Activated naive CD8-positive, alpha-beta T cell treated with anti-CD3 and anti-CD28 coated beads, Interleukin-2, amount 10 ng/mL, durations not matched to agents 7 days and 5 days (primary cell): ENCODE results near the gene MTUS2. TPM values are rescaled to one million over a fixed set of nuclear protein-coding genes. Genes with fewer than 3 reads are reported as not detected.

ENCODE experiments used
- ATAC-seq: fragments of 150-1000 bp; cut with Tn5 transposase; one replicate; pipeline ENCODE4 v1.10.0; 2021; ENCODE audit warnings: low read depth, moderate library complexity
- POLR2A ChIA-PET: fragments of 350-600 bp; sonication (Branson Sonifier 250); formaldehyde crosslinking; loops from one replicate; lab custom pipeline; 2021; ENCODE audit warnings: antibody characterized with exemption; lab: Charles Lee
- DNase-seq: peaks from one replicate; pipeline ENCODE4 v3.0.0; 2021
- H3K27ac Mint-ChIP-seq: one replicate; pipeline ENCODE4 v1.8.0; 2022; ENCODE audit warnings: mild to moderate bottlenecking, mixed read lengths
- H3K27me3 Mint-ChIP-seq: one replicate; pipeline ENCODE4 v1.8.0; 2022; ENCODE audit warnings: mild to moderate bottlenecking, moderate library complexity, mixed read lengths
- H3K36me3 Mint-ChIP-seq: one replicate; pipeline ENCODE4 v1.8.0; 2021; ENCODE audit warnings: mild to moderate bottlenecking, mixed read lengths
- H3K4me1 Mint-ChIP-seq: one replicate; pipeline ENCODE4 v1.8.0; 2021; ENCODE audit warnings: mixed read lengths
- H3K4me3 Mint-ChIP-seq: one replicate; pipeline ENCODE4 v1.8.0; 2022; ENCODE audit warnings: mild to moderate bottlenecking, moderate library complexity, mixed read lengths
- H3K9me3 Mint-ChIP-seq: one replicate; pipeline ENCODE4 v1.8.0; 2021; ENCODE audit warnings: mixed read lengths
- total RNA-seq, 2 experiments: library from RNA; stranded (reverse); gene quantifications; one replicate each; pipeline ENCODE4 v1.2.3, GENCODE V29; 2021

Gene MTUS2
- not detected for total RNA-seq

DNA sequence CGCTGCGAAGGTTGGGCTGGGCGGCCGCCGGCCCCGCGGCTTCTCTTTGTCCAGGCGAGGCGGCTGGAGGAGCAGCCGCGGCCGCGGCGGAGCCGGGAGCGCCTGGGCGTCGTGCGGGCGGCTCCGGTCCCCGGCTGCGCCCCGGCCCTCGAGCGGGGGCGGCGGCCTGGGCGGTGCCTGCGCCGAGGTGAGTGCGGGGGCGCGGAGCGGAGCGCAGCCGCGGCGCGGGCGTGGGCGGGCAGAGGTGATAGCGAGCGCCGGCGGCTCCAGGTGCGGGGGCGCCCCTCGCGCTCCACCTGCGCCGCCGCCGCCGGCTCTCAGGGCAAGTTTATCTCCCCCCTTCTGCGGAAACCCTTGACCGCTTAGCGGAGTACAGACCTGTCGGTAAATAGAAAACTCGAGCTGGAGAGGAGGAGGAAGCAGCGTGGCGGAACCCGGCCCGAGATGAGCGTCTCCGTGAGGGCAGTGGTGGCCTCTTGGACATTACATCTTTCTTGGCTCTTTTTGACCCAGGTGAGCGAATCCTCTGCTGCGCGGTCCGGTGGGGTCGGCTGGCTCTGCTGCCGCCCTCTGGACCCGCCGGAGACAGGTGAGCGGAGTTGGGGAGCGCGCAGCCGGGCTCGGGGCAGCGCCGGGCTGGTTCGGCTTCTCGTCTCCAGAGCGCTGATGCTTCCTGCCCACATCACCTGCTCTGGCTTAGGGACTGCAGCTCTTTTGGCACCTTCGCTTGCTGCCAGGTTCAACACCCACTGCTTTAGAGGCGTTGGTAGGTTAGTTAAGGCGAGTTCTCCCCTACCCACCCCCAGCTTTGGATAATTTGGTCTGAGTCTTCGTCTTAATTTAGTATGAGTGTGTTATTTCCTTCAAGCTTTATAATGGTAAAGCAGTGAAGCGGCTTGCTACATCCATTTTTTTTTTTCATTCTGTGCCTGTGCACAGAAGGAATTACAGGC lies at the start of gene MTUS2:
TSS of gene MTUS2 (plus strand) at position 241 of the 953 bp plus-strand sequence.
- H3K9me3 Mint-ChIP-seq, result peaks cover 8% of the 10 kb centered on the region
- peak within 1 kb of the TSS; percentile 57 for H3K4me3 Mint-ChIP-seq
- H3K4me1 Mint-ChIP-seq, result peaks cover 1% of the 10 kb centered on the region
- H3K36me3 Mint-ChIP-seq, result no peaks in the 10 kb centered on the region
- ATAC-seq (peak; percentile 53), DNase-seq (peak; percentile 36)
- H3K27me3 Mint-ChIP-seq, result peaks cover 65% of the 10 kb centered on the region
- no peak within 1 kb of the TSS for H3K27ac Mint-ChIP-seq
- POLR2A ChIA-PET, result no interaction called here

DNA sequence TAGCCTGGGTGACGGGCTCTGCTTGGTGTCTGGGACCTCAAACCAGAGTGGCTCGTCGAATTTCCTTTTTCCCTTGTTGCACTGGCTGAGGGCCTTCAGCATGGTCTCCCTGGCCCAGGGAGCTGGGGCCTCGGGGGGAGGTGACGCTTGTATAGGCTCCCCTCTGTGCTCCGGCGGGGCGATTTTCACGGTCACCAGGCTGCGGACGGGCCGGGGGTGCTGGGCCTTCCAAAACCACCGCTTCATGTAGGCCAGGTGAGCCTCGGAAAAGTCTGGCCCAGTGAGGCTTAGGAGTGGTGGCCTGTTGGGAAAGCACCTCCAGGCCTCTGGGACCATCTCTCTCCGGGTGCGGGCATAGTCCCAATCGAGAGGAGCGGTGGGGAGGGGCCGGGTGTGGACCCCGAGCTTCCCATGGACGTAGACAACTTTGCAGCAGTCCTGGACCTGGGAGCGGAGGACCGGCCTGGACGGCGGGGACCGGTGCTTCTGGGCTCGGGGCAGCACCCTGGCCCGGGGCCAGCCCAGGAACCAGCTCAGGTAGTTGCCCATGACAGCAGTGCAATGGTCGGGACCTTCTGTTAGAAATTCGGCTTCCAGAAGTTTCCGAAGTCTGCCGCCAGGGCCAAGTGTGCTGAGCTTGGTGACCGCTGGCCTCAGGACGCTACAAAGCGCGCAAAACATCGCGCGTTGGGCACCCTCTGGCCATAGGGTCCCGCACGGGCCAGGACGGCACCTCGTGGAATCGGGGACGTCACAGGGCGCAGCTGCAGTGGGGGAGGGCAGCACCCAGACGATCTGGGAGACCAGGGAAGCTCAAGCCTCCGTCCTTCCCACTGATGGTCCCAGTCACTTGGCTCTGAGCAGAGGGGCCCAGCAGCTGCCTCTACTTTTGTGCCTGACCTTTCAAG lies 41.6 kb upstream of the MTUS2 start:
- POLR2A ChIA-PET, result no interaction called here
- ATAC-seq (no peak), DNase-seq (no peak)
- H3K4me3 Mint-ChIP-seq, result no peak overlapping the region
- H3K4me1 Mint-ChIP-seq, result no peaks in the 10 kb centered on the region
- H3K9me3 Mint-ChIP-seq, result peaks cover 5% of the 10 kb centered on the region
- peaks cover 27% of the 10 kb centered on the region for H3K27me3 Mint-ChIP-seq
- H3K36me3 Mint-ChIP-seq, result no peaks in the 10 kb centered on the region
- H3K27ac Mint-ChIP-seq, result no peak overlapping the region

DNA sequence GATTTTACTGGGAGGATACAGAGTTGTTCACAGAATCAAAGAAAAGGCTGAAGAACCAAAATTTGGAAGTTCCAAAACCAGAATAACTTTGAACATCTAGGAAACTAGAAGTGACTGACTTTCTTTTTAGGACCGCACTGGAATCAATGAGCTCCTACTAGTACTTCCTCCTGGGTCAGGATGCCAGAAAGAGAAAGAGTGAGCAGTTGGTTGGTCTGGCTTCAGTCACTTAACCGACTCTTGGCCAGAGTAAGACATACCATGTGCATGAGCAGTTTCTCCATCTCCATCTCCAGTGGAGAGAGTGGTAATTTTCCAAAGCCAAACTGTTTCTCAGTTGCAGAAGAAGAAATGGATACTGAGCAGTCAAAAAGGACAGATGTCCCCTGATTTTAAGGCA lies 27.1 kb upstream of the MTUS2 start:
- DNase-seq, result no peak
- Mint-ChIP-seq H3K4me1 (peaks cover 2% of the 10 kb centered on the region), H3K4me3 (no peak overlapping the region), H3K9me3 (no peaks in the 10 kb centered on the region), H3K27ac (no peak overlapping the region), H3K27me3 (peaks cover 37% of the 10 kb centered on the region), H3K36me3 (no peaks in the 10 kb centered on the region)
- no peak for ATAC-seq
- POLR2A ChIA-PET, result no interaction called here

DNA sequence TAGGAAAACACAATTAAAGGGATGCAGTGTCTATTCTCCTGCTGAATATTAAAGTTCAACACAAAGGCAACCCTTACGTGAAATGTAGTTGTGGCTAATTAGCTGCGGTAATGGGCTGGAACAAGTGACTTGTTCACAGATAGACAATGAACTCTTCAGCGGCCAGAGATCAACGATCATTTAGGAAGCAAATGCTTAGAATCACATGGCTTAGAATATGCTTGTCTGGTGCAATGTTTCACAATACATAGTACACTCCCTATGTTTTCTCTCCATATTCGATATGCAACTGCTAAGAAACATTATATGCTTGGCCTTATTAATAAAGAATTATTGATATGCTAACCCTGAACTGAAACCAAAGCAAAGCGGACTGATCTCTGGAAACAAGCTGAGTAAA lies 25.7 kb upstream of the MTUS2 start:
- POLR2A ChIA-PET, result no interaction called here
- Mint-ChIP-seq H3K36me3 (no peaks in the 10 kb centered on the region), H3K27ac (no peak overlapping the region), H3K27me3 (peaks cover 33% of the 10 kb centered on the region), H3K9me3 (no peaks in the 10 kb centered on the region), H3K4me3 (no peak overlapping the region), H3K4me1 (peaks cover 2% of the 10 kb centered on the region)
- DNase-seq (no peak), ATAC-seq (no peak)

DNA sequence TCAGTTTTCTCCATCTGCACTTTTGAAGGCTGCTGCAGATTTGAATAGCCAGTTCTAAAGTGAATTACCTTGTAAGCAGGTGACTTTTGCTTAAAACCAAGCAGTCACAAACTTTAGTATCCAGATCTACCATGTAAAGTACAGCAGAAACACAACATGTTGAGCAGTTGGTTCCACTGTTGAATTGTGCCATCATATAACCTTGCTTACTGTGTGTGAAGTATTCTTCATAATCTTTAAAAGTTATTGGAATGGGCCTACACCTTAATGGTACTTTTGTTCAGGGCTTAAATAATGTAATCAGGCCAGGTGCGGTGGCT lies 23.2 kb upstream of the MTUS2 start:
- ATAC-seq, result no peak
- DNase-seq, result no peak
- no peak overlapping the region for H3K4me3 Mint-ChIP-seq
- peaks cover 2% of the 10 kb centered on the region for H3K4me1 Mint-ChIP-seq
- no peaks in the 10 kb centered on the region for H3K9me3 Mint-ChIP-seq
- H3K36me3 Mint-ChIP-seq, result no peaks in the 10 kb centered on the region
- H3K27me3 Mint-ChIP-seq, result peaks cover 35% of the 10 kb centered on the region
- H3K27ac Mint-ChIP-seq, result no peak overlapping the region
- POLR2A ChIA-PET, result no interaction called here

DNA sequence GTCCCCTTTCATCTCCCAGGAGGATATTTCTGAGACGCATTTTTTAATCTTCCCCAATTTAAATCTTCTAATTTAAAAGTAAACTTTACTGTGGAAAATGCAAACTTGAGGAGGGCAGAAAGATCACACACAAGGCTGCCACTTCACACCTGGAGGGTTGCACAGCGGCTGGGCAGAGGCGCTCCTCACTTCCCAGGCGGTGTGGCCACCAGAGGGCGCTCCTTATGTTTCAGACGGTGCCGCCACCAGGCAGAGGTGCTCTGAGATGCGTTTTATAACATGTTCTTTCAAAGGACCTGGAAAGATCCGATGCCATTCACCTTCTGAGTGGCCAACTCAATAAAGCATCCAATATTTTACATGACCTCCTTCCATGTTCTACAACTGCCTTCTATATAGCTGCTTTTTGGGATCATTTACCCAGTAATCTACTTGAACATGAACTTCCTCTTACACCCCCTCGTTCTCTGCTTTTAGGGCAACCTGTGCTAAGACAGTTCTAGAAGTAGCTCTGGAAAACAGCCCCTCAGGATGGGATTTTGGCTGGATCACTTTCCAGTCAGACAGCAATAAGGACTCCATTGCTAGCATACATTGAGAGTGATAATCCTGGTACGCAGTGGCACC lies 14.8 kb upstream of the MTUS2 start:
- no peaks in the 10 kb centered on the region for H3K4me1 Mint-ChIP-seq
- DNase-seq (peak; percentile 40), ATAC-seq (no peak)
- H3K4me3 Mint-ChIP-seq, result no peak overlapping the region
- H3K9me3 Mint-ChIP-seq, result peaks cover 9% of the 10 kb centered on the region
- H3K36me3 Mint-ChIP-seq, result no peaks in the 10 kb centered on the region
- peaks cover 12% of the 10 kb centered on the region for H3K27me3 Mint-ChIP-seq
- POLR2A ChIA-PET, result no interaction called here
- no peak overlapping the region for H3K27ac Mint-ChIP-seq

DNA sequence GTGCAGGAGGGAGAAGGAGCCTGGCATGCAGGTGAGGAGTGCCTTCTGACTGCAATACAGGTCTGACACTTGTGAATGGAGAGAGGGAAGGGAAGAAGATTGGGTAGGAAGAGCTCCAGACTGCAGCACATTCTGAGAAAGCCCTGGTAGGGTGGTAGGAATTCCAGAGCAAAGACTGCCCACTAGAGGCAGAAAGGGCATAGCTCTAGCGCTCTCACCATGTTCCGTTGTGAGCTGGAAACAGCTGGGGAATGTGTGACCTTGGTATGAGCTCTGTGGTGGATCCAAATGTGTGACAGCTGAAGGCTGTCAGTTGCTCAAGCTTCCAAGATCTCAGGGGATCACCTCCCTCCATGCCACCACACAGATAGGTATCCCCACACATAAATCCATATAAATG lies 2.9 kb upstream of the MTUS2 start:
- POLR2A ChIA-PET, result no interaction called here
- ATAC-seq (no peak), DNase-seq (no peak)
- peaks cover 1% of the 10 kb centered on the region for H3K4me1 Mint-ChIP-seq
- peaks cover 45% of the 10 kb centered on the region for H3K27me3 Mint-ChIP-seq
- H3K9me3 Mint-ChIP-seq, result peaks cover 2% of the 10 kb centered on the region
- no peaks in the 10 kb centered on the region for H3K36me3 Mint-ChIP-seq
- H3K27ac Mint-ChIP-seq, result no peak overlapping the region
- no peak overlapping the region for H3K4me3 Mint-ChIP-seq

DNA sequence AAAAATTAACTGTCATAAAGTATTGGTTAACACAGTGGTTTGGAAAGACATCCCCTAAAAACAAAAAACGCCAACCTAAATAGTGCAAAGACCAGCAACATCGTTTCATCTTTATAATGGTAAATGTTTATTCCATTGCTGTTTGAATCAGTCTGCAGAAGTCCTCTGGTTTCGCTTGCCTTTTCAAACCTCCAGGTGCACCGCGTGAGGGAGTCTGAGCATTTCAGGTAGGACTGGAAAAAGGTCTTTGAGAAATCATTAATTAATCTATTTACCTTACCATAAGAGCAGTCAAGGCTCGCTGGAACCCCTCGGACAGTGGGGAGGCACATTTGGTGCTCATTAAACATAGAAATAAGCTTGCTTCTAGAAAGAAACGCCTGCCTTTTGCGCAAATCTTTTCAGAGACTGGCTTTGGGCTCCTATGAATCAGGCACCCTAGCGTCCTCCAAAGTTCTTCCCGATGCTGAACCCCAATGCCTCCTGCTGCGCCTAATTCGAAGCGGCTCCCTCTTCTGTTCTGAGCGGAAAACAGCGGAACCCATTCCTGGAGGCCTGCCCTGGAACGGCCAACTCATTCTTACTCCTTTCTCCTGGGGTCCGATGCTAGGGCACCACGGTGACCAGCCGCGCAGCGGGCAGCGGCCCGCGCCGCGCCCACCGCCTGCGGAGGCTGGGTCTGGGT lies 951 bp upstream of the MTUS2 start:
- no peak overlapping the region for H3K27ac Mint-ChIP-seq
- peaks cover 1% of the 10 kb centered on the region for H3K4me1 Mint-ChIP-seq
- H3K36me3 Mint-ChIP-seq, result no peaks in the 10 kb centered on the region
- peaks cover 64% of the 10 kb centered on the region for H3K27me3 Mint-ChIP-seq
- POLR2A ChIA-PET, result no interaction called here
- H3K9me3 Mint-ChIP-seq, result peaks cover 8% of the 10 kb centered on the region
- ATAC-seq (no peak), DNase-seq (no peak)
- peak overlapping the region; percentile 19 for H3K4me3 Mint-ChIP-seq

DNA sequence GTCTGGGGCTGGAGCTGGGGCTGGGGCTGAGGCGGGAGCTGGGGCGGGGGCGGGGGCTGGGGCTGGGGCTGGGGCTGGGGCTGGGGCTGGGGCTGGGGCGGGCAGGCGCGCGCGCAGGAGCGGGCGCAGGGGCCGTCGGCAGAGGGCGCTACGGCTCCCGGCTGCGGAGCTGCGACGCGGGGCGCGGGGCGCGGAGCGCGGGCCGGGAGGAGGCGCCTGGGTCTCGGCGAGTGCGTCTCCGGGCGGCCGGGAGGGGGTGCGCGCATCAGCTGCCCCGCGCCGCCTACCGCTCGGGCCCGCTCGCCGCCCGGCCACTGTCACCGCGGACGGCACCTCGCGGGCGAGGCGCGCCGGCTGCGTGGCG lies 422 bp upstream of the MTUS2 start:
- H3K27me3 Mint-ChIP-seq, result peaks cover 67% of the 10 kb centered on the region
- peak overlapping the region; percentile 19 for H3K4me3 Mint-ChIP-seq
- no peaks in the 10 kb centered on the region for H3K36me3 Mint-ChIP-seq
- POLR2A ChIA-PET, result no interaction called here
- H3K9me3 Mint-ChIP-seq, result peaks cover 8% of the 10 kb centered on the region
- DNase-seq (peak; percentile 70), ATAC-seq (peak; percentile 70)
- H3K4me1 Mint-ChIP-seq, result peaks cover 1% of the 10 kb centered on the region
- no peak overlapping the region for H3K27ac Mint-ChIP-seq

DNA sequence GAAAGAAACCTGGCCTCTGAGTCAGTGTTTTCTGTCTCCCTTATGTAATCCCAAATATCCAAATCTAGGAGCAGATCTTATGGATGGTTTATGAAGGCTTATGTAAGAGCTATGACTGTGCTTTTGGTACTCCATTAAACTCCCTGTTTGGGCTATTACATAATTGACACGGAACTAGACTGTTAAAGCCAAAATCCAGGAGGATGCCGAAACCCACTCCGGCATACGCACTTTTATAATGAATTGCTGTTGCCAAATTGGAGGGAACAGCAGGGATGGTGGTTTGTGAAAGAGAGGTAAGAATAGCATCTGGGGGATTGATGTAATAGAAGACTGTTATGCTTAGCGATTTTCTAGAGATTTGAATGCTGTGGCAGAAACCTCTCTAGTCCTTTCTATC lies 2.0 kb downstream of the MTUS2 start:
- Mint-ChIP-seq H3K27ac (no peak overlapping the region), H3K9me3 (peaks cover 6% of the 10 kb centered on the region), H3K4me3 (no peak overlapping the region), H3K36me3 (no peaks in the 10 kb centered on the region), H3K4me1 (peaks cover 1% of the 10 kb centered on the region), H3K27me3 (peaks cover 63% of the 10 kb centered on the region)
- DNase-seq (no peak), ATAC-seq (no peak)
- POLR2A ChIA-PET, result no interaction called here

DNA sequence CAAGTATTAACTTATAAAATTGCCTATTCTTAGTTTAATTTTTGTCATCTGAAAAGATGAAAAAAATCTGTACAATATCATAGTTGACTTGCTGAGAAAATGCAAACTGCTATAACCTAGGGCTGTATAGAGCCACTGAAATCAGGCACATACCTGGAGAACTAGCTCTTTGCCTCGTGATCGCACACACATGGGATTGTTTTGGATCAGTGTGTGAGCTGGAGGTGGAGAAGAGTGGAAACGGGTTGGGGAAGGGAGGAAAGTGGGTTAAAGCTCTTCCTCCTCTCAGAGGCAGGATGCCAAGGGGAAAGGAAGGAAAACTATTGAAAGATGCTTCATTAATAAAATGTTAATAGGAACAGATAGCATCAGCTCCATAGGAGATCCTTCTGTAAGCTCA lies 2.7 kb downstream of the MTUS2 start:
- Mint-ChIP-seq H3K36me3 (no peaks in the 10 kb centered on the region), H3K4me3 (no peak overlapping the region), H3K4me1 (peaks cover 1% of the 10 kb centered on the region), H3K27ac (no peak overlapping the region), H3K9me3 (peaks cover 6% of the 10 kb centered on the region), H3K27me3 (peaks cover 59% of the 10 kb centered on the region)
- ATAC-seq, result no peak
- no peak for DNase-seq
- POLR2A ChIA-PET, result no interaction called here

DNA sequence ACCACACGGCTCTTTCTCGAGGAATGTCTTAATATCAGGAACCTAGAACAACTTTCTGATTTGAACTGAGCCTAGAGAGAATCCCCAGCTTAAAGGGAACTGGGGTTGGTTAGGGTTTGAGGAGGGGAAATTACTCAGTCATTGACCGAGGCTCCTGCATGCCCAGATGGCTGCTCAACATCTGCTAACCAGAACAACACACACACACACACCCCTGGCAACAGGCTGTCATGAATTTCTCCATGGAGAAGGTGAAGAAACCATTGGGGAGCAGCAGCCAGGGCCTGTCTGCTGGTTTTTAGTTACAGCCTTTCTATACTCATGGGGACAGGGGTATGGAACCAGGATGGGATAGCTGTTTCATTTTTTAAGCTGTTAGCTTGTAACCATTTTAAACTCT lies 5.2 kb downstream of the MTUS2 start:
- Mint-ChIP-seq H3K4me1 (peaks cover 1% of the 10 kb centered on the region), H3K36me3 (no peaks in the 10 kb centered on the region)

DNA sequence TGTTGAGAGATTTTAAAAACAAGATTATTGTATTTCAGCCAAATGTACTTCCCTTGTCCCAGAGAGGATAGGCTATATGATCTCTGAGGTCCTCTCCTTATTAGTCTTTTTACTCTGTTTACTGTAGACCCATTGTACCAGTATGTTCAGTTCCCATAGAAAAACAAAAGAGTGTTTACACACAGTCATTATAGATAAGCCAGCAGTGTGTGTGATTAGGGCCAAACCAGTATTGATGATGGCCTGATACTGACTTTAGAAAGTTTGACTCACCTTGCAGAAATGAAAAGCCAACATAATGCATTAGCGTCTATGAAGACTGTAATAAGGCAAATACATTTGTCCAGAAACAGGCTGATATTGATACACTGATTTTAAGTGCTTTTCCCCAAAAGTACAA lies 6.2 kb downstream of the MTUS2 start:
- Mint-ChIP-seq H3K27me3 (peaks cover 33% of the 10 kb centered on the region), H3K9me3 (peaks cover 17% of the 10 kb centered on the region), H3K4me1 (no peaks in the 10 kb centered on the region), H3K4me3 (no peak overlapping the region), H3K36me3 (no peaks in the 10 kb centered on the region), H3K27ac (no peak overlapping the region)
- DNase-seq, result no peak
- POLR2A ChIA-PET, result no interaction called here
- ATAC-seq, result no peak

More for the DNA sequence above, 5.2 kb downstream of the MTUS2 start:
- Mint-ChIP-seq H3K9me3 (peaks cover 10% of the 10 kb centered on the region), H3K27ac (no peak overlapping the region), H3K4me3 (no peak overlapping the region), H3K27me3 (peaks cover 43% of the 10 kb centered on the region)
- ATAC-seq (no peak), DNase-seq (no peak)
- POLR2A ChIA-PET, result no interaction called here
